ENCODE measurements around the gene NEURL4.

The NEURL4 gene

DNA sequence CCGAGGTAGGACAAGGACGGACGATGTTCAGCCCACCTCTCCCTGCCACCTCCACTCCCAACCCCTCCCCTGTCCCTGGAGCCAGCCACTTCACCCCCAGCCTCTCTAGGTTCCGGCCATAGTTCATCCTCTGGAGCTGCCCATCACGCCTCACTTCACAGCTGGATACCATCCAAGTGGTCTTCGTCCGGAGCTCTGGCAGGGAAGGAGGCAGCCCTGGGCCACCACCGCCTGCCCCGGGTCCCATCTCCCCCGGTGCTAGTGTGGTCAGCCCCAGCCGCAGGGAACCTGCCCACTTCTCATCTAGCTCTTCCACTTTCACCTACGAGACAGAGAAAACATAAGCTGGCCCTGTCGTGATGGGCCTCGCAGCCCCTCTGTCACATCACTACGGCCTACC is 7.7 kb downstream of the NEURL4 start:
- DNase-seq, result no peak

DNA sequence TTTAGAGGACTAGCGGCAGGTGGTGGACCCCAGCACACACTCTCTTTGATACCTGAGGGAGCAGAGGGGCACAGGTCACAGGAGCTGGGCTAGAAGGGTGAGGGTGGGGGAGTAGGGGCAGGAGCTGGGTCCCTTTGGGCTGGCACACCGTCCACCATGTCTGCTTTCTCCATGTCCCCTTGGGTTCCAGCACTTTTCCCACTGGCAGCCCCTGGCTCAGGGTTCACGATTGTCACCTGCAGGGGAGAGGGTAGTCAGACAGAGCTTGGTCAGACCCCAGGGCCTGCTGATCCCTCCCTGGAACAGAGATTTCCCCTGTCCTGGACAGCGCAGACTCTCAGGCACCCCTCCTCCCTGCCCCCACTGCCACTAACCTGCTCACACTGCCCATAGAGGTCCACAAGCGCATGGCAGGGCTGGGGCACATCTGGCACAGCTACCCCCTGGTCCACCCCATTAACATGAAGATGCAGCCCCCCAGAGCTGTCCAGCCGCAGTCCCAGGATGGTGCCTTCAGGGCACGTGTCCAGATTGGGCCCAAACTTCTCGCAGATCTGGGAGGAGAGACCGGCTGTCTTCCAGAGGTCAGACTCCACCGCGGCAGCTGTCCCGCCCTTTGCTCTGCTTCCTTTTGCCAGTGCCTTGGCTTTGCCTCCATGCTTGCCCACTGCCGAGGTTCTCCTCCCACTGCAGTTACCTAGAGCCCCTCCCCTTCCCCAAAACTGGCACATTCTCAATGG is 10.8 kb downstream of the NEURL4 start:
- DNase-seq, result no peak

DNA sequence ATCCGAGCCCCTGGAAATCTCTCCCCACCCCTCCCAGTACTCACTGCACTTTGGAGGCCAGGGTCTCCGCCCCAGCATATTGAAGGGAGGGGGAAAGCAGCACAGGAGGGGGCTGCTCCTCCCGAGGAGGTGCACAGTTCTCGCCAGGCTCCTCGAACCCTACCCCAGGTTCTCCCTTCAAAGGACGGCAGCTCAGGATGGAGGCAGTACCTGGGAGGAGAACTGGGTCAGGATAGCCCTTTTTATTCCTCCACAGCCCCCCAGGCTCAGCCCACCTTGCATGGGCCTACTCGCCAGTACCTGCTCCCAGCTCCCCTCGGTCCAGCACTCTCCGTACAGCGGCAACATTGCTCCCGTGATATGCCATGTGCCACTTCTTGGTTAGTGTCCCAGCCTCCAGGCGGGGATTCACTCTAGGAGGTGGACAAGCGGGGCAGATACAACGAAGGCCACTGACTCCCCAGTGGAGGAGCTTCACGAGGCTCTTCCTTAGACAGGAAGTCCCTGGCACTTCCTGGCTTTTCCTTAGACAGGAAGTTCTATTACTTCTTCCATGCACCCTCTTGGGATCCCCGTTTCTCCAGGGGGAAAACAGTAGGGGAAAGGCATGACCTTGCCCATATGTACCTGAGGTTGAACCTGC is 11.9 kb downstream of the NEURL4 start:
- no peak for DNase-seq

DNA sequence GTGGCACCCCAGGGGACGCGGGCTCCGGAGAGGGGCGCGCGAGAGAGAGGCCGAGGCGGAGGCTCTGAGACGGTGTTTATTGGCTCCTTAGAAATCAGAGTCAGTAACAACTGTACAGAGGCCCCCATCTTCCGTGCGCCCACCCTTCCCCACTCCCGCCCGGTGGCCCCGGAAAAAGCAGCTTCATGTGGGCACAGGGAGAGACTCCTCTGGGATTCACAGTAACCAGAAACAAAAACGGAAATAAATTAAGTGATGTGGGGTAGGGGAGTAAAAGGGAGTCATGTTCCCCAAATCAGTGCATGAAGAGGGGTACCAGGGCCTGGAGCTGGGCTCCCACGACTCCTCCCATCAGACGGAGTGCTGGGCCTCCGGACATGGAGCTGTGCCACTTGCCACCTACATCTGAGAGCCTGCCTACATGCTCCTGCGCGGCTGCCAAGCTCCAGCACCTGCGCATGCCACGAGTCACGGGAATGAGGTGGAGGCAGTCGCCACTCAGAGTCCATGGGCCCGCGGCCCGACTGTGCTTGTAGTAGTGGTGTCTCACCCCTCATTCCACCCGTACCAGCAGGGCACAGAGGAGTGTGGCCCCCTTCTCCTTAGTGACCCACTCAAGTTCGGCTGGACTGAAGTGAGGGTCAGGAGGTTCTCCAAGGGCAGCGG is 13.4 kb downstream of the NEURL4 start:
- DNase-seq, result no peak

DNA sequence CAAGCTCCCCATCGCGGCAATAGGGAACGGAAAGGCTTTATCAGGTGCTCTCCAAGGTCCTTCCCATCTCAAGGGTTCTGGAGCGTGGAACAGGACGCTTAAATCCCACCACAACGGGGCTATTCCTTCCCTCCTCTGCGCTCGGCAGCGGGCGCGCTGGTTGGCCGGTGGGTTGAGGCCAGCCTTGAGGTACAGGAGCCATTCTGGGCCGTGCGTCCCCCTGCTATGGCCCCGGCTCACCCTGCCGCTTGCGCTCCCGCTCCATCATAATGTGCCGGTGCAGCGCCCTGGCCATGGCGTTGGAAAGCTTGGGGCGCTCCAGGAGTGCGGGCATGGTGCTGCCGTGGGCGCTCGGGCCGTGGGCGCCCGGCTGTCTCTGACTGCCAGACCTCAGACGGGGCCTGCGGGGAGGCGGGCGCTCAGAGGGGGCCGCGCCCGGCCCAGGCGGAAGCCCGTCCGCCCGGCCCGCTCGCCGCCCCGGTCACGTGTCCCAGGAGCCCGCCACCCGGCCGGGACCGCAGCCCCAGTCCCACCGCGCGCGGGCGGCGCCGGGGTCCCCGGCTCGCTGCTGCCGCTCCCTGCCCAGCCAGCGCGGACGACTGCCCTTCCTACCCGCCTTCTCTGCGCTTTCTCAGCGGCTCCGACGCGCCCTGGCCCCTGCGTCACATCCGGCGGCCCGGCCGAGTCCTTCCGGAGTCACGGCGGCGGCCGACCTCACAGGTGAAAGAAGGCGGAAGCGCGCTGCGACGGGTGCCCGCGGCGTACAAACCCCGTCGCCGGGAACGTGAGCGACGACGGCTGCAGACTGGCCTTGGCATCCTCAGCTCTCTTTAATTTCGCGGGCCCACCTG is 14.2 kb downstream of the NEURL4 start, which contains the start of gene GPS2:
GPS2 (minus strand) TSS at position 642 of the 851 bp plus-strand sequence; CDS start at position 334, 308 bp downstream.
- DNase-seq, result peak; percentile 78

DNA sequence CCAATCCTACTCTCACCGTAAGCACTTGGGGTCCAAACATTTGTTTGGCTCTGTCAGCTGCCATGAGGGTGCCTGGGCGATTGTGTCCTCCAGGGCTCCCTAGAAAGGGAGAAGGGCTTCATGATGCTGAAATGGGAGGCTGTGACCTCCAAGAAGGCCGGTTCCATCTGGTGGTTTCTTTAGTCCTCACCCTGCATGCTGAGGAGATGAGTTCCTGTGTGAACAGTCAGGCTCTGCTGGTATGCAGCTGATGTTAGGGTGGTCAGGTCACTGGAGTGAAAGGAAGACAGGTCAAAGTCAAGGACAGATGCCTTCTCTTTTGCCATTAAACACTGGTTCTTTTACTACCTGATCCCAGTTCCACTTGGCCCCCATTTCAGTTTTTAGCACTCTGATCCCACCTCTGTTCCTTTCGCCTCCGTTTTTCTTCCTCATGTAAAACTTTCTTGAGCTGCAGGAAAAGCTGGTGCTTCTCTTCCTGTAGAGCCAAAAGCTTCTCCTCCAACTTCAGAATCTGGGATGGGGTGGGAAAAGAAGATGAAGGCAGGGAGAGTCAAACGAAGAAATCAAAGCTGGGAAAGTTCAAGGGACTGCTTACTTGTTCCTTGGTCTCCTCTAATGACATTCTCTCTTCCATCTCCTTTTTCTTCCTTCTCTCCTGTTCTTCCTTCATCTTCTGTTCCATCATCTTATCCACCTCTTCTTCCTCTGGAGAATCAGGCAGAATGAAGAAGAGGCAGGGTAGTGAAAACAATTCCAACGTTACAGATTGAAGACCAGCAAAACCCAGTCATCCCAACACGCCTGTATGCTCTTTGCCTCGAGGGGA is 15.0 kb downstream of the NEURL4 start:
- DNase-seq, result no peak

DNA sequence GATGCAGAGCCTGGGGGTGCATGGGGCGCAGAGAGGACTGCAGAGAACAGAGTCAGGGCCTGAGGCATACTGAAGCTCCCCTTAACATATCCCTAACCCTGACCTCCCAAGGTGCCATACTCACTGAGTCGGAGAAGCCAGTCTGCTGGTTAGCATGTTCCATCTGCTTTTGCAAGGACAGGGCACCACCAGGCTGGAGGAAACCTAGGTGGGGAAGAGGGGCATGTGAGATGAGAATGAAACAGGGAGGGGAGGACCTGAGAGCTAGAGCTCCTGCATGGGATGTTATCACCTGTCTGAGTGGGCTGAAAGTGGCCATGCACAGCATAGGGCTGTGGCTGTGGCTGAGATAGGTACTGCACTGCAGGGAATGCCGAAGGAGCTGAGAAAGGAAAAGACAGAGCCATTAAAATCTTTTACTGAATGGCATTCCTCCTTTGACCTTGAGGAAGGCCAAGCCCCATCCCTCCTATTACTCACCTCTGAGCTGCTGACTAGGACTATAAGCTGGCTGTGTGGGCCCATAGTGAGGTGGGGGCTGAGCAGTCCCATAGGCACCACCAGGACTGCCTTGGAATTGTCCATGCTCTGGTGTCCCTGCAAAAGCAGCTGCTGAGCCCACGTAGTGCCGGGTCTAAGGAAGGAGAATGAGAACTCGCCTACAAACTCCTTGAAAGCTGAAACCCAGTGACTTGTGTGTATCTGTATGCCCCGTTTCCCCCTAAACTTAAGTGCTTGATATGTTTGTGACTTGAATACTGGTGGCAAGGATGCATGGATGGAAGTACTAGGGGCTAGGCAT is 15.8 kb downstream of the NEURL4 start:
- DNase-seq, result peak; percentile 22

DNA sequence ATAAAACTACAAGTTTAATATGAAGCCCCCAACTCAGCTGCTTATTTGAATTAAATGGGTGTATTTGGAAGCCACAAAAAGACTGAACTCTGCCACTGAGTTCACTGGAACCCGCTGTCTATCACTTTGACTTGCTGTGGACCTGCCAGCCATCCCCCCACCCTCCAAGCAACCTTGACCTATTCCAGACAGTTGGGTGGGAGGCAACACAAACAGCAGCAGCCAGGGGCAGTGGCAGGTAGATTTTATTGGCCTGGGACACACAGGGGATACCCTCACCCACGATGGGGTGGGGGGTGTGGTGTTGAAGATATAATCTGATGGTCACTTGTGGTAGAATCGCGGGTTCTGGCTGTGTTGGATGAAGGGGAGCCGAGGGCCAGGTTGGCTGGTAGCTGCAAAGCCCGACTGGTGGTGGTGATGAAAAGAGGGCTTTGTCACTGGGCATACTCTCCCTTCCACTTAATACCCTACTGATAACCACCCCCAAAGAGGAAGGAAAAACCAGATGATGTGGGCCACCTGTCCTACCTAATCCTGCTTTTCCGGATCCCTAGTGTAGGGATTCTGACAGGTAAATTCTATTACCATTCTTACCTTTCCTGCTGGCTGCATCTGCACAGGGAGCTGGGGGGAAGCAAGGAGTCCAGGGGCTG is 16.6 kb downstream of the NEURL4 start:
- DNase-seq, result no peak

DNA sequence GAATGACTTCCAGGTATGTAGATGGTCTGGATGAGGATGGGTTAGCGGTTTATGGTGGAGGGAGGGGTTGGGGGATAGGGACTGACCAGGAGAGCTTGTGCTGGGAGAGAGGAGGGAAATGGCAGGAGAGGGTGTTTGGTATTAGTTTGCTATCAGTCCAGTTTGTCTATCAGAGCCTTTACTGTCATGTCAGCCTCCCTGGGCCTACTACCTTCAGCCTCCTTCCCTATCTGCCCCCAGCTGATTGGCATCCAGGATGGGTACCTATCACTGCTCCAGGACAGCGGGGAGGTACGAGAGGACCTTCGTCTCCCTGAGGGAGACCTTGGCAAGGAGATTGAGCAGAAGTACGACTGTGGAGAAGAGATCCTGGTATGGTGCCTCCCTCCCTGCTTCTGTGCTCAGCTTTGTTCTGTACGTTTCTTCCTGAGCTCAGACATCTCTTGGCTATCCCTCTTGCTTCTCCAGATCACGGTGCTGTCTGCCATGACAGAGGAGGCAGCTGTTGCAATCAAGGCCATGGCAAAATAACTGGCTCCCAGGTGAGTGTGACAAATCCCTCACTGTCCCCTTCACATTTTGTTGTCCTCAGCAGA is 17.9 kb downstream of the NEURL4 start:
- DNase-seq, result no peak

DNA sequence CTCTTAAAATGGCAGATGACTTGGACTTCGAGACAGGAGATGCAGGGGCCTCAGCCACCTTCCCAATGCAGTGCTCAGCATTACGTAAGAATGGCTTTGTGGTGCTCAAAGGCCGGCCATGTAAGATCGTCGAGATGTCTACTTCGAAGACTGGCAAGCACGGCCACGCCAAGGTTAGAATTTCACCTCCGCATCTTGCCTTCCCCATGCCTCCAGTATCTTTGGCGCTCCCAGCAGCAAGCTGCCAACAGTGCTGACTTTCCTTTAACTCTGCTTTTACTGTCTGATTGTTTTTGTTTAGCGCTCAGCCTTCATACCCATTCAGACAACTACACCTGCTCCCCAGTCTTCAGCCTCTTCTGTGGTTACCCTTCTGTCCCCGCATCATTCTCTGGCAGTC is 19.5 kb downstream of the NEURL4 start:
- no peak for DNase-seq

DNA sequence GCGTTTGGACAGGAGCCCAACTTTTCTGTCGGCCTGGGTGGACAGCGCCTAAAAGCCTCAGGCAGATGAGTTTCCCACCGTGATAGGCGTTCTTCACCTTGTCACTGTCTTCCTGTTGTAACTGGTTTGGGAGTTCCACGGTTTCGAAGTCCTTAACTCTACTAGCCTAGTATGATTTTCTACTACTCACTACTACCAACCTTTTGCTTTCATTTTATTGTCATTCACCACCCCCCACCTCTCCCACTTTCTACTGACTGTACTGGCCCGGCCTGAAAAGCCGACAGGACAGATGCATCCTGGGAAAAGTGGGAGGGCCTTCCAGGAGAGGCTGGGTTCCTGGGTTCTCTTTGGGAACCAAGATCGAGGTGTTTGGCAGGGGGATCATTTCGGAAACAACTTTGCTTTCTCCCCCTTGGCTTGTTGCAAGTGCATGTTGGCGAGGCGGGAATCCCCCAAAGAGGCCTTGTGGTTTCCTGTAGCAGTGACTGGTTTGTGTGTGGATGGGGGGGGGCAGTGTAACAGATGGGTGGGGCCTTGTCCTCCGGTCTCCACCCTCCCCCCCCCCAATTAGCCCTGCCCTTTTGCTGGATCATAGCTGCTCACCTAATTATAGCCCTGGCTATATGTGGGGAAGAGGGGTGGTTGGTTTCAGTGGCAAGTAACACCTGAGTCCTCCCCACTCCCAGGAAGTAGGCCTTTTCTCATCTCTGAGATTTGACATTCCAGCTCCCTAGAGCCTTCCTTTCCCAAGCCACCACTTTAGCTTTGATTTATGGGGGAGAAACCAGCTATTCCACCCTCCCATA is 20.3 kb downstream of the NEURL4 start:
- DNase-seq, result peak; percentile 72

DNA sequence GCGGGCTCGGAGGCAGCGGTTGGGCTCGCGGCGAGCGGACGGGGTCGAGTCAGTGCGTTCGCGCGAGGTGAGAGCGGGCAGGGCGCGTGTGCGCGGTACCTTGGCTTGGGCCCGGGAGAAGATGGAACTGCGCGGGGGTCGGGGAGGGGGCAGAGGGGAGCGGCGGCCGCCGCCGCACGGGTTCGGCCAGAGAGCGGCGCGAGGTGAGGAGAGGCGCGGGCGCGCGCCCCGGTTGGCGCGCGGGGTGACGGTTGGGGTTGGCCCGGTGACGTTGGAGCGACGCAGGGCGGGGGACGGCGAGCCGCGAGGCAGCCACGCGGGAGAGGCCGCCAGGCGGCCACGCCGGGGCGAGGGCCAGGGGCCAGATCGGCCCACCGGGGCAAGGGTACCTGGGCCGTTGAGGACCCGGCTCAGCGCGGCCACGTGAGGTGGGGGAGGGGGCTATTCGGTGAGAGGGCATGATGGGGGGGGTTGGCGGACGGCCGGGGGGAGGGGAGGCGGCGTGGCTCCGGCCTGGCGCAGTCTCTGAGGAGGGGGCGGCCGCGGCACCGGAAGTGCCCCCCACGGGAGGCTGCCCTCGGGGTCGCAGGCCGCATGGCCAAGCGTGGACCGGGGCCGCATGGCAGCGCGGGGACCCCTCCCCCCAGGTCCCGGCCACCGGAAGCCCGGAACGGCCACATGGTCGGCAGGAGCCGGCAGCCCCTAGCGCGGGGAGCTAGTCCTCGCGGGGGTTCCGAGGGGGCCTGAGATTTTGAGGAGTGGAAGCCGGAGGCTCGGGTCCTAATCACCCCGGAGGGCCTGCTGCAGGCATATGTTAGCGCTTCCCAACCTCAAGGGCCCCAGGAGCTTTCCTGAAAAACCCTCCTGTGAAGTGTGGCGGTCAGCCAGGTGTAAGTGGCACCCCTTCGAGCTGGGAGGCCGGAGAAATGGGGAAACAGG is 21.2 kb downstream of the NEURL4 start:
- DNase-seq, result no peak

DNA sequence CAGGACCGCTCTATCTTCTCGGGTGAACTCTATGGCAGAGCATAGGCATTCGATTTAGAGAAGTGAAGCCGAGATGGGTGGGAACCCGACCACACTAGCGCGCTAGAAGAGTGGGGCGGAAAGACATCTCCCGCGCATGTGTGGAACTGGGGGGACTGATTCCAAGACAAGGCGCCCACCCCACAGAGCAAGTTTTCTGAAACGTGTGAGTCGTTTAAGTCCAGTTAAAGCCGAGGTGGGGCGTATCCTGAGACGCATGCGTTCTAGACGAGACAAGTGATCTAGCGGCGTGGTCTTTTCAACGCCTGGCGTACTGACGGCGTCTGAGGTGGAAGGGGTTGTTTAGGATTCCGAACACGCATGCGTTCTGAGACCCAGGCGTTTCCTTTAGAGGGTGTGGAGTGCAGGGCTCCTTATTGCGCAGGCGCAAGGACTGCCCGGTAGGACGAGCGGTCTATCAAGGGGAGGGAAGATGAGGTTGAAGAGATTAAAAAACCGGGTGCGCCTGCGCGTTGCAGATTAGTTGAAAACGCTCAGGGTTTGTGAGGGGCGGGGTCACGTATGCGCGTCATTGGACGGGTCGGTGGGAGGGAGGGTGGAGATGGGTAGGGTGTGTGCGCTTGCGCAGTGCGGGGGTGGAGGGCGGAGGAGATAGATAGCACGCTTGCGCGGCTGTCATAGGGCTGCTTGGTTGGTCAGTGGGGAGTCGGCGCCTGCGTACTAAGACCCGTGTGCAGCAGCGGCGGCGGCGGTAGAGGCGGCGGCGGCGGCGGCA is 22.0 kb downstream of the NEURL4 start, which contains the start of gene EIF5A:
EIF5A (plus strand) TSS at position 718 of the 775 bp plus-strand sequence. CDS start 2,008 bp downstream, outside the sequence.
- peak; percentile 100 for DNase-seq

DNA sequence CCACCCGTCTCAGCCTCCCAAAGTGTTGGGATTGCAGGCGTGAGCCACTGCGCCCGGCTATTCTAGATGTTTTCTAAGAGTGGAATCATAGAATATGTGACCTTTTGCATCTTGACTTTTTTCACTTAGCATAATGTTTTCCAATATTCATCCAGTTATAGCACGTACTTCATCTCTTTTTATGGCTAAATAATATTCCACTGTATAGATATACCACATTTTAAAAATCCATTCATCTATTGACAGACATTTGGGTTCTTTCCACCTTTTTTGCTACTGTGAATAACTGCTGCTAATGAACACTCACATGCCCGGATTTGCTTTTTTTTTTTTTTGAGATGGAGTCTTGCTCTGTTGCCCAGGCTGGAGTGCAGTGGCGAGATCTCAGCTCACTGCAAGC is 25.0 kb downstream of the NEURL4 start:
- no peak for DNase-seq

DNA sequence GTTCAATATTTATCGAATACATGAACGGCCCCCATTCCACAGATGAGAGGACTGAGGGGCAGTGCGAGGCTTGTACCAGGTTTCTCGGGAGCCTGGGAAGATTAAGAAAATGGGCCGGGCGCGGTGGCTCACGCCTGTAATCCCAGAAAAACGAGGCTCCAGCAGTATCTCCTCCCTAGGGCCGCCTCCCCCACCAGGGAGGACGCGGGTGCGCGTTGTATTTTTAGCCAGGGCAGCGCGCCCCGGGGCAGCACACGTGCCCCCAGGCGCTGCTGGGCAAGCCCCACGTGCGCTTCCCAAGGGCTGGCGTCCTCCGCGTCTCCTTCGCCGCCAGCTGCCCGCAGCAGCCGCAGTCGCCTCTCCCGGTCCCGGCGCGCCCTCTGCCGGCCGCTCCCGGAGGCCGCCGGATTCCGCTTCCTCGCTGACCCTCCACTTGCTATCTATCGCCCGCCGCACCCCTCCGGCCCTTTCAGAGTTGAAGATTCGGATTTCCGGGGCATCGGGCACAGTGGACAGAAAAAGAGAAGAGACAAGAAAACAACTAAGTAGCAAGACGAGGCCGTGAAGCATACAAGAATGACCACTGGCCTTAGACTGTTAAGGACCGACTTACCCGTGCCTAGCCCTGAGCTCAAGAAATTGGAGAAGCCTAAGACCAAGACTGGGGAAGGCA is 32.8 kb downstream of the NEURL4 start:
- DNase-seq, result peak; percentile 77

All from MV-4-11 (cell line).